ENCODE data around the gene PLBD2.

GRCh38 chr12:113439606-113440030 is 81.2 kb downstream of the PLBD2 start:
- TF ChIP-seq CTCF (IDR thresholded peaks at IDR 0.05; ENCODE audit: borderline replicate concordance, extremely low read depth, low read length, poor library complexity, severe bottlenecking): peak; percentile 77
- no peak for TF ChIP-seq EZH2 (IDR thresholded peaks at IDR 0.05; ENCODE audit: borderline replicate concordance, low read depth, low read length, severe bottlenecking)
